NCI-H774 (cell line): Measurements from ENCODE around the gene WEE1.

Source experiments
- DNase-seq: peaks from one replicate; lab custom pipeline; 2025; lab: John Stamatoyannopoulos, UW

Gene WEE1

DNA sequence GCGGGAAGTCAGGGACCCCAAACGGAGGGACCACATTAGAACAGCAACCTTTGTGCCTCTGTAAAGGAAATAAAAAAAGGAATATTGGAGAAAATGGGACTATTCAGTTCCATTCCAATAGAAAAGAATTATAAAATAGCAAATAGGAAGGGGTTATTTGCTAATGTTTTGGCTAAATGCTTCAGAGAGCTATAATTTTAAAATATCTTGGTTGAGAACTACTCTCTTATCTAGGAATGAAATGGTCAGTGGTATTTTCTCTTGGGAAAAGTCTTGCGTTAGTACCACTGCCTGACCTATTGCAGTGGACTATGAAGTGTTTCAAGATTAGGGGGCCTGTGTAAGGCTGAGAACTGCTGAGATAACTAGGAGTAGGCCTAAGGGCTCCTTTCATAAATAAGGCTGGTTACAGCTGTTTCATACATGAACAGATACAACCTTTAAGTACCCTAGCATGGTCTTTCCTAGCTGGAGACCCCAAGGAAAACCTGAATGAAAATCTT is 6.9 kb upstream of the WEE1 start:
- no peak for DNase-seq

DNA sequence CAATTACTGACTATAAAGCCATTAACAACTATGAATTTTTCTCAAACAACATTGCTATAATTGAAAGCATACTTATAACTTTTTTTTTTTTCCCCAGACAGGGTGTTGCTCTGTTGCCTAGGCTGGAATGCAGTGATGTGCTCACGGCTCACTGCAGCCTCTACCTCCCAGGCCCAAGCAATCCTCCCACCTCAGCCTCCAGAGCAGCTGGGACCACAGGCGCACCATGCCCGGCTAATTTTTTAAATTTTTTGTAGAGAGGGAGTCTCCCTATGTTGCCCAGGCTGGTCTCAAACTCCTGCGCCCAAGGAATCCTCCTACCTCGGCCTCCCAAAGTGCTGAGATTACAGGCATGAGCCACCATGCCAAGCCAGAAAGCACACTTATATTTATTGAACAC is 6.1 kb upstream of the WEE1 start:
- DNase-seq = no peak

DNA sequence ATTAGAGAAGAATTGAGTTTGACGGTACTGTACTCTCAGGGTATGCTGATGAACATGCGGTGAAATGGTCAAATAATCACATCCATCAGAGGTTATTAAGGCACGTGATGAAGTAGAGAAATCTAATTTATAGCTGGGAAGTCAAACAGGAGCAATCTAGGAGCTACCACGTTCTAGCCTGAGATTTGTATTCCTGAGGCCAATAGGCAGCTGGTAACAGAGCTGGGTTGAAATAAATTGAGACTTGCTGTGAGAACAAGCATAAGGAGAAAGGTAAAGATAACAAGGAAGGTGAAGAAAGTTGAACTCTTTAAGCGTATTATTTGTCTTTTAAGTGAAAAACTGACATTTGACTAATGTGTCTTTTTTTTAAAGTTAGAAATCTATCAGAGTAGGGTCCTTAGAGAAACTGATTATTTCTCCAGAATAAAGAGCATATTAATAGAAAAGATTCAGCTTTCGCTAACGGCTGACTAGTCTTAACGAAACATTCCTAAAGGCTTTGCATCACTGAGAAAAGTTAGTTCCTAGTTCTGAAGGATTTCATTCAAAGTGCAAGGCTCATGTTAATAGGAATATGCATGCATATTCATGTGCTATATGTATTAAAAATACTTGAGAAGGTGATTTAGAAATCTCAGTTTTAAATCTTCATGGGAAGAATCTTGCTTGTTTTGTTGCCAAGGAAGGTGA is 5.2 kb upstream of the WEE1 start:
- no peak for DNase-seq

DNA sequence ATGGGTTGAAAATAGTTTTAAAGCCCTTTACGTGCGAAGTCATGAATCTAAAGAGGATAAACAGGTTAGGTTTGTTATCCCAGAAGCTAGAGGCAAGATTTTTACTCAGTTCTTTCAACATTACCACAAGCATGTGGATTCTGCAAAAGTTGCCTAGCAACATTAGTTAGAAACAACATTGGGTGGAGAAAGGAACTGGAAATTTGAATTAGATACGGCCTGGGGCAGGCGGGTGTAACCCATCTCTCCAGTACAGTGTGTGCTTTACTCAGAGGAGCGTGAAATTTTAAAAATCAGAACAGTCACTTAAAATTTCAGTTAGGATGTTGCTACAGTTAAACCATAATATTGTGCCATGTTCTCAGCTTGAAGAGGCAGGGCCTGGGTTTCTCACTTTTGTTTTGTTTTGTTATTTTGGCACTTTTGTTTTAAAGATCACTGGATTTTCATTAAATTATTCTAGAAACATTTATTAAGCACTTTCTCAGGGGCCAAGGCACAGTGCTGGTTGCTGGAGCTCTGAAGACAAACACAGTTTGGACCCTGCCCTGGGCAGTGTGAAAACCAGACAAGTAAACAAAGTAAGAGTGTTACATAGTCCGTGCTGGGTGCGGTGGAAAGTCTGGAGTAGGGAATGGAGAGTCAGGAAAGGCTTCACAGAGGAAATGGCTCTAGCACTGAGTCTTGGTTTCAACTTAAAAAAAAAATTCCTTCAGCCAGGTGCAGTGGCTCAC is 4.4 kb upstream of the WEE1 start:
- peak; percentile 42 for DNase-seq

DNA sequence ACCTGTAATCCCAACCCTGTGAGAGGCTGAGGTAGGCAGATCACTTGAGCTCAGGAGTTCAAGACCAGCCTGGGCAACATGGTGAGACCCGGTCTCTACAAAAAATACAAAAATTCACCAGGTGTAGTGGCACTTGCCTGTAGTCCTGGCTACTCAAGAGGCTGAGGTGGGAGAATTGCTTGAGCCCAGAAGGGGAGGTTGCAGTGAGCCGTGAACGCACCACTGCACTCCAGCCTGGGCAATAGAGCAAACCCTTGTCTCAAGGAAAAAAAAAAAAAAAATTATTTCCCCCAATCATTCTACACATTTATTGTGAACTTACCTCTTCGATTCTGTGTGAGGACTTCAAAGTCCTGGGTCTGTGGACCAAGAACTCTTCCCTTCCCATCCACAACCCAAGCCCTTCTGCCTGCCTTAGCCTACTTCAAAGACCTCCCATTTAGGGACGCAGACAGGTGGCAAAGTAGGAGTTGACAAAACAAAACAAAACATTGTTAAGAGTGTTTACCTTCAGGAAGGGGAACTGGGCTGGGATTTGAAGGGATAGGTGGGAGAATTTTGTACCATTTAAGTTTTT is 3.8 kb upstream of the WEE1 start:
- DNase-seq = no peak

DNA sequence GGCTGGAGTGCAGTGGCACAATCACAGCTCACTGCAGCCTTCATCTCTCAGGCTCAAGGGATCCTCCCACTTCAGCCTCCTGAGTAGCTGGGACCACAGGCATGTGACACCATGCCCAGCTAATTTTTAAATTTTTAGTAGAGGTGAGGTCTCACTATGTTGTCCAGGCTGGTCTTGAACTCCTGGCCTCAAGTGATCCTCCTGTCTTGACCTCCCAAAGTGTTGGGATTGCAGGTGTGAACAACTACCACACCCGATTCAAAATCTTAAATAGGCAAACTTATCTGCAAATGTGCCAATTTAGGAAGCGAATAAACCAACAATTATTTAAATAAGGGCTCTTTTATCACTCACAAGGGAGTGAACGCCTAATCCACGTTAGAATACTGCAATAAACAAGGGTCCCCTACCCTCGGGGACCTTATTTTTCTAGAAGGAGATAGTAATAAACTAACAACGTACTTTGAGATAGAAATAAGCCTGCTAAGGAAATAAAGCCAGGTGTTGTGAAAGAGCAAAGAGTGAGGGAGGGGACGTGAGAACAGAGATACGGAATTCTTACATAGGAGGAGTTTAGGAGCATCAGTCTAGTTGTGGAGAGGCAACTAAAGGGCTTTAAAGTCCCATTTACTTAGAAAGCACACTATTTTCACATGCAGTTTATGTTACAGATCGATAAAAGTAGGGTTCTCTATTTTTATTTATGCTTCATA is 3.0 kb upstream of the WEE1 start:
- no peak for DNase-seq

DNA sequence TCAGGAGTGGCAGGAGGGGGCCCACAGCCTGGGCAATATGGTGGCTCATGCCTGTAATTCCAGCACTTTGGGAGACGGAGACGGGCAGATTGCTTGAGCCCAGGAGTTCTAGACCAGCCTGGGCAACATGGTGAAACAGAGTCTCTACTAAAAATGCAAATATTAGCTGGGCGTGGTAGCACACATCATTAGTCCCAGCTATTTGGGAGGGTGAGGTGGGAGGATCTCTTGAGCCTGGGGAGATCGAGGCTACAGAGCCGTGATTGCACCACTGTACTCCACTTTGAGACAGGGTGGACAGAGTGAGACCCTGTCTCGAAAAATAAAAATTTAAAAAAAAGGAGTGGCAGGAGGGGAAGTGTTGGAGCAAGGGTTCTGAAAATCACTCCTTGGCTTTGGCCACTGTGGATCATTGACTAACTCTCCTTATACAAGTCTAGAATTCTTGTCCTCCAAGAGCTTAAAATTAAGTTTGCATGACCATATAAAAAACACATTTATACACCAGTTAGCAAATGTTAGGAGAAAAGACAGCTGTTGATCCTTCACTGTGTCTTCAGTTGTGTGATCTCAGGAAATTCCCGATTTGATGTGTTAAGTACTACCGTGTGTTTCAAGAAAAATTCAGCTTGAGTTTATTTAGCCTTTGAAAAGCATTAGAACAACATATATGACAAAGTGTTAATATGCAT is 2.3 kb upstream of the WEE1 start:
- no peak for DNase-seq

DNA sequence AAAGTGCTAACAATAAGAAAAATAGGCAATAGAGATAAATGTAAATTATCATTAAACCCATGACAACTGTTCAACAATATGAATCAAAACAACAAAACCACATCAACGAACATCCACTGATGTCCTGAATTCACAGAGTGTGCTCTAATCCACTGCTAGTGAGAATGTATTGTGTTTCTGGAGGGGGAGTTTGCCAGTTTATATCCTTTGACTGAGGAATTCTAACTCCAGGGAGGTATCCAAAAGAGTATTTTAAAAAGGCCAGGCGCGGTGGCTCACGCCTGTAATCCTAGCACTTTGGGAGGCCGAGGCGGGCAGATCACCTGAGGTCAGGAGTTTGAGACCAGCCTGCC is 1.7 kb upstream of the WEE1 start:
- DNase-seq = no peak

DNA sequence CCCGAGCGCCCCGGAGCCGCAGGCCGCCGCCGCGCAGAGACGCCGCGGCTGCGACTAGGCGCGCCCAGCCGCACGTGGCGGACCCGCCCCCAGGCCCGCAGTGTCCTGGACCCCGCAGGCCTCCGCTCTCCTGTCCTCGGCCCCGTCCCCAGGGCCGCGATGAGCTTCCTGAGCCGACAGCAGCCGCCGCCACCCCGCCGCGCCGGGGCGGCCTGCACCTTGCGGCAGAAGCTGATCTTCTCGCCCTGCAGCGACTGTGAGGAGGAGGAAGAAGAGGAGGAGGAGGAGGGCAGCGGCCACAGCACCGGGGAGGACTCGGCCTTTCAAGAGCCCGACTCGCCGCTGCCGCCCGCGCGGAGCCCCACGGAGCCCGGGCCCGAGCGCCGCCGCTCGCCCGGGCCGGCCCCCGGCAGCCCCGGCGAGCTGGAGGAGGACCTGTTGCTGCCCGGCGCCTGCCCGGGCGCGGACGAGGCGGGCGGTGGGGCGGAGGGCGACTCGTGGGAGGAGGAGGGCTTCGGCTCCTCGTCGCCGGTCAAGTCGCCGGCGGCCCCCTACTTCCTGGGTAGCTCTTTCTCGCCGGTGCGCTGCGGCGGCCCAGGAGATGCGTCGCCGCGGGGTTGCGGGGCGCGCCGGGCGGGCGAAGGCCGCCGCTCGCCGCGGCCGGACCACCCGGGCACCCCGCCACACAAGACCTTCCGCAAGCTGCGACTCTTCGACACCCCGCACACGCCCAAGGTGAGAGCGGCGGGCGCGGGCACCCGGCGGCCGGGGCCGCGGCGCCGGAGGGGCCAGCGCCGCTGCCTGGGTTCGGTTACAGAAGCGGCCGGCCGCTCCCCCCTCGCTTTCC is 528 bp downstream of the WEE1 start:
- DNase-seq = no peak

DNA sequence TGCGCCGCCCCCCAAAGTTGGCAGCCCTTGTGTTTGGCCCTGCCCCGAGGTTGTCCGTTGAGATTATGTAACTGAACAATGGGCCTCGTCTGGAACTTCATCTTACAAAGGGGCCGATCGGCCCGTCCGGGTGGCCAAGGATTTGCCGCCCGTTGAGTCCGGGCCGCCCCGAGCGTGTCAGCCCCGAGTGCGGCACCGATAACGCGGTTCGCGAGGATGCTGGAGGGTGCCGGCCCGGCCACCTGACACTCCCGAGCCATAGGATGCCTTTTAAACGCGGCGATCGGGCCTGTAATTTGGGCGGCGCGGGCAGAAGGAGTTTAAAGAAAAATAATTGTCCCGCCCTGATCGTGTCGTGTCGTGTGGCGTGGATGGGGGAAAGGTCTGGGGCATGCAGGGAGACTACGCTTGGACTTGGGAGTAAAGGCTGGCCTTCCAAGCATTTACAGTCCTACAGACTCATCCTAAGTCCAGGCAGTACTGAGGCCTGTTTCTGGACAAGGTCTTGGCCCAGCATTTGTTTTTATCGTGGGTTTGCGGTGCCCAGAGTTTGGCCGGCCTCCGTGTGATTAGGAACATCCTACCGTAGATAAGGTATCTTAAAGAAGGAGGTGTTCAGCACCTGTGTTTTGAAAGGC is 1.3 kb downstream of the WEE1 start:
- DNase-seq = no peak

DNA sequence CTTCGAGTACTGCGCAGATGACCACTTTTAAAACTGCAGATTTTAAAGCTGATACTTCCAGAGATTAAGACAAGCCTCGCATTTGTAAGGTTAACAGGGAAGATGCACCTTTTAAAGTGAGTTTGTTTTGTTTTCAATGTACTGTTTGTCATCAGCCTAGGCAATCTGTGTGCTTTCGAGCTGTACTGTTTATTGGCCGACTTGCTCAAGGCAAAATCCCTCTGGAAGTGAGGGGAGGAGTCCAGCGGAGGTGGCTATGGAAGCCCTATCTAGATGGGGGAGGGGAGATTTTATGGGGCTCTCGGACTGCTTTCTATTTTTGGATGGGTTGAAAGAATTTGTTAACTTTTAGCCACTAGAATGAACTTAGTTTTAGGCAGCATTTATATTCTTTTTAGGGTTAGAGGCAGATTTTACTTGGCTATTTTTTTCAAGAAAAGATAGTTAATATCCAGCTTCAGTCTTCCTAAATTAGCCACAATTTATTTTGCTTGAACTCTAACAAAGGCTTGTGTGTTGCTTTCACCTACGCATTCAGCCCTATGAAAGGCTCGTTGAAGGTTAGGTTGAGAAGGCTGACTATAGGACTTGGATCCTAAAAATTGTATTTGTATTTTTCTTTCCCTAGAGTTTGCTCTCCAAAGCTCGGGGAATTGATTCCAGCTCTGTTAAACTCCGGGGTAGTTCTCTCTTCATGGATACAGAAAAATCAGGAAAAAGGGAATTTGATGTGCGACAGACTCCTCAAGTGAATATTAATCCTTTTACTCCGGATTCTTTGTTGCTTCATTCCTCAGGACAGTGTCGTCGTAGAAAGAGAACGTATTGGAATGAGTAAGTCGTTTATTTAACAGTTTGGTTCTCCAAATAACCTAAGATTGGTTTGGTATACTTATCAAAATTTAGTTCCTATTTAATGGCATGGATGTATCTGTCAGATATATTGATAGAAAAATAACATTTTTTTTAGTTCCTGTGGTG is 2.1 kb downstream of the WEE1 start:
- peak; percentile 42 for DNase-seq

DNA sequence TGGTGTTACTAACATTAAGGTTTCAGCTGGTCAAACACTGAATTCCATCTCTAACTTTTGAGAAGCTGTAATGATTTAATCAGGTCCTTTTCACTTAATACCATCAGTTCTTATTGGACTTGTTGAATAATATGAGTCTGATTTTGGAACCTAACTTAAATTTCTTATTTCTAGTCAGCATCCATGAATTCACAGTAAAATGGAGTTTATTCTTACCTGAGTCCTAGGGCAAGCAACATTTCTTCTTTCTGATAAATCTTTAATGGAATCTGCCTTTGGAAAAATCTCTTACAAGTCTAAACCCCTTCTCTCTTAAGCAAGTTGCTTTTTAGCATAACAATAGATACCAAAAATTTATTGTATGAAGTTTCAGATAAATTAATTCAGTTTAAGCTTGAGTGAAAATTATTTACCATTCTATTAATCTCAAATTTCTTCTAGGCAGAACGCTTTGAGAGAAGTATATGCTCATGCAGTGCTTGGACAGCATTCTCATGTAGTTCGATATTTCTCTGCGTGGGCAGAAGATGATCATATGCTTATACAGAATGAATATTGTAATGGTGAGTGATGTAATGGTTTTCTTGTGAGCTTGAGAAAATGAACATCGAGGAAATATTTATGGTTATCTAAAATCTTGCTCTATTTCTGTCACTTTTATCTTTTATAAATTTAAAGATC is 3.4 kb downstream of the WEE1 start:
- DNase-seq = no peak

DNA sequence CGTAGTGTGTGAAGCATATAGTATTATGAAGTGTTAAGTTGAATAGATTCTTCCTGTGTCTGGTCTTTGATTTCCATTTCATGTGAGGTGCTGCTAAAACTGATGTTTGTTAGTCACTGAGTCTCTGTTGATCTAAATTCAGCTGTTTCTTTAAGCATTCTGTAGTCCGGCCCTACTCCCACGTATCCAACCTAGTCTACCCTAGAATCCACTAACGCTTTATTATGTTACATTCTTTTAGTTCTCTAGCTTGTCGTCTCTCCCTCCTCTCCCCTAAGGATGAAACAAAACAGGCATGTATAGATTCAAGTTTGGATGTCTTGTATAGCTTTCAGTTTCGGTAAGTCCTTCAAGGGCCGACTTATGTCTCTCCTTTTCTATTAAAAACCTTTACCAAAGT is 4.1 kb downstream of the WEE1 start:
- DNase-seq = no peak

DNA sequence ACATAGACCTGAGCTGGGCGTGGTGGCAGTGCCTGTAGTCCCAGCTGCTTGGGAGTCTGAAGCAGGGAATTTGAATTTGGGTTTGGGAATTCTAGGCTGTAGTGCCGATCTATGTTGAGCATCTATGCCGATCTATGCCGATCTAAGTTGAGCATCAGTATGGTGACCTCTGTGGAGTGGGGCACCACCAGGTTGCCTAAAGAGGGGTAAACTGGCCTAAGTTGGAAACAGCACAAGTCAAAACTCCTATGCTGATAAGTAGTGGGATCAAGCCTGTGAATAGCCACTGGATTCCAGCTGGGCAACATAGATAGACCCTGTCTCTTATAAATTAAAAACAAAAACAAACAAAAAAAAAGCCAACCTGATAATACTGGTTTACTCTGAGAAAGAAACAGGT is 7.4 kb downstream of the WEE1 start:
- no peak for DNase-seq

DNA sequence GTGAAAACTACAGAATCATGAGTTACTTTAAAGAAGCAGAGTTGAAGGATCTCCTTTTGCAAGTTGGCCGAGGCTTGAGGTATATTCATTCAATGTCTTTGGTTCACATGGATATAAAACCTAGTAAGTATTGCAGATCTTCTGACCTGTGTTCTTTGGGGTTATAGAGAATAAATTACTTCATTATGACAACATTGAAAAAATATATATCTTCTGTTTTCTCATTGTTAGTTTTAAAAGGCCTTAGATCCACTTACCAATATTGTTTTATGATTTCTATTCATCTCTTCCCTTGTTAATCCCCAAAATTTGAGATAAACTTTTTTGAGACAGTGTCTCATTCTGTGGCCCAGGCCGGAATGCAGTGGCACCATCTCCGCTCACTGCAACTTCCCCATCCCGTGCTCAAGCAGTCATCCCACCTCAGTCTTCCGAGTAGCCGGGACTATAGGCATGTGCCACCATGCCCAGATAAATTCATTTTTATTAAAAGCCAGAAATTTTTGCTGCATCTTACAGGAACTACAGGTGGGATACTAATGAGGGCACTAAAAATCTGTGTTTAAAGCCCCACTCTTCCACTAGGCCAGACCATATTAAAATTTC is 8.2 kb downstream of the WEE1 start:
- no peak for DNase-seq

DNA sequence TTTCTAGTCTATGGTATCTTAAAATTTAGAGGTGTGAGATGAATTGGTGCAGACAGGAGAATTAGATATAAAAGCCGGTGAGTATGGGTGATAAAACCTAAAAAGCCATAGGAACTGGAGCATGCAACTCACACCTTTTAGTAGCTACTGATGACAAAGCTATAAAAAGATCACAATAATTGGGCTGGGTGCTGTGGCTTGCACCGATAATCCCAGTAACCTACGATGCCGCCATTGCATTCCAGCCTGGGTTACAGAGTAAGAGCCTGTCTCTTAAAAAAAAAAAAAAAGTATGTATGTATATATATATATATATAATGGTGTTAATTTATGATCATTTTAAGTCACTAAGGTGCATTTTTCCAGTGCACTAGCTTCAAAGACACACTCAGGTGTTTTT is 17.2 kb downstream of the WEE1 start:
- no peak for DNase-seq

DNA sequence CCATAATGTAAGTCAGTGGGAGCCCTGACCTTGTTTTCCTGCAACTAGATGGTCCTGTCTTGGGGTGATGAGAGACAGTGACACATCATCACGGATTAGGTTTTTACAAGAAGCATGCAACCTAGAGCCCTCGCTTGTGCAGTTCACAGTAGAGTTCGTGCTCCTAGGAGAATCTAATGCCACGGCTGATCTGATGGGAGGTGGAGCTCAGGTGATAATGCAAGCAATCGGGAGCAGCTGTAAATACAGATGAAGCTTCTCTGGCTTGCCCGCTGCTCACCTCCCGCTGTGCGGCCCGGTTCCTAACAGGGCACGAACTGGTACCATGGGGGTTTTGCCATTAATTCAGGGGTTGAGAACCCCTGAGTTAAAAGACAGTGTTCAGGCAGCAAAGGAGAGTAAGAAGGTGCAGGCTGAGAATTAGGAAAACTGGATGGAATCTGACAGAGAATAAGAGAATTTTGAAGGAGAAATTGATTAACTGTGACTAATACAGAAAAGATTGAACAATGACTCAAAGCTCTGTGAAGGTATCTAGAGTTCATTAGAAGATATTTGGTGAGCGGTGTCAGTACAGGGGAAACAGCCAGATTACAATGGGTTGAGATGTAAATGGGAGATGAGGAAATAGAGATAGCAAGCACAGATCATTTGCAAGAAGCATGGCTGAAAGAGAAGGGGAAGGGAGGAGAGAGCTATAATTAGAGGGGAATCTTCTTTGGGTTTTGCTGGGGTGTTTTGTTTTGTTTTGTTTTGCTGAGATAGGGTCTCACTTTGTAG is 21.0 kb downstream of the WEE1 start:
- no peak for DNase-seq
